B cell (primary cell): ENCODE data around the gene CHN1.

Experiments
- CTCF ChIP-seq: fragments of 200-600 bp; IDR thresholded peaks from one replicate; pipeline ENCODE4 v1.8.0; 2022; ENCODE audit warnings: antibody characterized with exemption, mild to moderate bottlenecking
- EZH2 ChIP-seq: IDR thresholded peaks from 2 replicates; pipeline ENCODE4 v1.6.1; 2012; ENCODE audit warnings: borderline replicate concordance, low read depth, mild to moderate bottlenecking, moderate library complexity, low read length; ENCODE audit not compliant: insufficient read depth, poor library complexity, severe bottlenecking

- no peak for TF ChIP-seq CTCF
- TF ChIP-seq EZH2 = no peak
These were observed 171.4 kb downstream of the CHN1 start for GRCh38 chr2:174833737-174834136.
